K562 (cell line): Measurements from ENCODE around the gene DEFB124. TPM values are rescaled to one million over a fixed set of nuclear protein-coding genes. Genes with fewer than 3 reads are reported as not detected.

Experiments
- ATAC-seq: fragments of 200-7000 bp; cut with Tn5 transposase; 3 replicates; pipeline ENCODE4 v1.9.1; 2020; ENCODE audit warnings: moderate library complexity
- BruUV-seq: library from RNA; stranded (reverse); fragments of 400-500 nt; replicated peaks from 2 replicates; lab custom pipeline; 2021; lab: Mats Ljungman, UMichigan
- CTCF ChIA-PET: fragments of 300-600 bp; formaldehyde crosslinking; extraction: SDS; loops from one replicate; lab custom pipeline; 2021; ENCODE audit warnings: low intra/inter-chr PET ratio; lab: Yijun Ruan, JAX
- POLR2A ChIA-PET: fragments of 300-600, 350-650 bp; sonication (Branson Sonifier 250); formaldehyde crosslinking; extraction: SDS; loops from one replicate; lab custom pipeline; 2021; ENCODE audit warnings: antibody characterized with exemption, inconsistent platforms; lab: Yijun Ruan, JAX
- DNase-seq, 4 experiments: peaks; one replicate each; pipeline versions ENCODE4 v3.0.0 to v3.0.0-alpha.2; 2011 to 2018; ENCODE audit warnings: low spot score in 3 of 4, mixed read lengths in 3 of 4; ENCODE audit errors: extremely low read depth in 1 of 4
- FAIRE-seq: peaks from 2 replicates; lab custom pipeline; 2011; peaks lifted over from hg19 to GRCh38; lab: Jason Lieb, UNC
- H2AFZ ChIP-seq: 2 replicates; pipeline ENCODE4 v1.6.0; 2011; ENCODE audit warnings: low read depth, low read length, control low read depth, inconsistent platforms
- H3K27ac ChIP-seq: fragments of 200-600 bp; 3 replicates; pipeline ENCODE4 v1.8.0; 2011; ENCODE audit warnings: low read depth, mild to moderate bottlenecking, control low read depth, inconsistent platforms, low read length, moderate library complexity, mixed read lengths; ENCODE audit errors: extremely low read depth
- H3K27me3 ChIP-seq, 2 experiments: fragments of 300-600 bp in 1 of 2; 2 replicates in 1 of 2; 3 replicates in 1 of 2; pipeline versions ENCODE4 v1.6.0 to v1.8.0; 2011; ENCODE audit warnings: inconsistent platforms in 2 of 2, low read length in 2 of 2, mild to moderate bottlenecking in 1 of 2, mixed read lengths in 1 of 2, moderate library complexity in 1 of 2; ENCODE audit not compliant: control insufficient read depth in 2 of 2, insufficient read depth in 2 of 2
- H3K36me3 ChIP-seq: fragments of 300-600 bp; 3 replicates; pipeline ENCODE4 v1.8.0; 2011; ENCODE audit warnings: mild to moderate bottlenecking, low read length, inconsistent platforms; ENCODE audit not compliant: control insufficient read depth, insufficient read depth
- H3K4me1 ChIP-seq, 2 experiments: fragments of 200-600 bp in 1 of 2; replicated peaks in 1 of 2; 2 replicates in 1 of 2; 3 replicates in 1 of 2; pipeline versions ENCODE4 v1.5.1 to v1.8.0; 2011; ENCODE audit warnings: inconsistent platforms in 2 of 2, low read length in 2 of 2, mild to moderate bottlenecking in 1 of 2, mixed read lengths in 1 of 2, moderate library complexity in 1 of 2; ENCODE audit not compliant: control insufficient read depth in 2 of 2, insufficient read depth in 2 of 2
- H3K4me2 ChIP-seq: 2 replicates; pipeline ENCODE4 v1.6.1; 2011; ENCODE audit warnings: low read length, control low read depth, inconsistent platforms, mixed read lengths; ENCODE audit not compliant: insufficient read depth
- H3K4me3 ChIP-seq: fragments of 200-600 bp; sonication (generic), shearing (Covaris generic); 2 replicates; pipeline ENCODE4 v1.5.1; 2016; ENCODE audit warnings: control low read depth, inconsistent platforms
- H3K79me2 ChIP-seq: fragments of 200-600 bp; 3 replicates; pipeline ENCODE4 v1.8.0; 2011; ENCODE audit warnings: low read length, inconsistent platforms; ENCODE audit not compliant: control insufficient read depth, insufficient read depth
- H3K9ac ChIP-seq, 2 experiments: 2 replicates each; pipeline versions ENCODE4 v1.6.0 to v1.6.1; 2011; ENCODE audit warnings: low read depth in 2 of 2, low read length in 2 of 2, control low read depth in 1 of 2, inconsistent platforms in 1 of 2, mild to moderate bottlenecking in 1 of 2, mixed read lengths in 1 of 2; ENCODE audit not compliant: insufficient read depth in 1 of 2
- H3K9me1 ChIP-seq: one replicate; pipeline ENCODE4 v1.6.0; 2011; ENCODE audit warnings: inconsistent platforms, mild to moderate bottlenecking, low read length, moderate library complexity; ENCODE audit not compliant: control insufficient read depth, insufficient read depth
- H3K9me3 ChIP-seq: replicated peaks from 2 replicates; pipeline ENCODE4 v1.5.1; 2011; ENCODE audit warnings: low read depth, low read length, inconsistent platforms; ENCODE audit not compliant: control insufficient read depth, insufficient read depth
- H4K20me1 ChIP-seq: replicated peaks from 2 replicates; pipeline ENCODE4 v1.6.1; 2011; ENCODE audit warnings: low read length, inconsistent platforms, mixed read lengths; ENCODE audit not compliant: control insufficient read depth, insufficient read depth
- BCOR ChIP-seq: fragments of 450-650 bp; IDR thresholded peaks from 2 replicates; pipeline ENCODE4 v1.6.1; 2016
- EP400 ChIP-seq: fragments of 450-650 bp; IDR thresholded peaks from 2 replicates; pipeline ENCODE4 v1.6.1; 2017; ENCODE audit warnings: antibody characterized with exemption, mild to moderate bottlenecking, moderate library complexity
- HNRNPLL ChIP-seq: fragments of 200-400 bp; formaldehyde crosslinking; IDR thresholded peaks from 2 replicates; pipeline ENCODE4 v1.6.1; 2017; ENCODE audit warnings: low read length, low read depth, mild to moderate bottlenecking; ENCODE audit not compliant: poor library complexity, severe bottlenecking
- RAD51 ChIP-seq: fragments of 450-650 bp; IDR thresholded peaks from 2 replicates; pipeline ENCODE4 v1.7.1; 2016; ENCODE audit warnings: low read depth, mild to moderate bottlenecking, borderline replicate concordance
- RBM25 ChIP-seq: fragments of 200-400 bp; formaldehyde crosslinking; IDR thresholded peaks from 2 replicates; pipeline ENCODE4 v1.6.1; 2018; ENCODE audit warnings: low read length, low read depth, moderate library complexity; ENCODE audit not compliant: severe bottlenecking
- TAL1 ChIP-seq: fragments of 450-650 bp; IDR thresholded peaks from 2 replicates; pipeline ENCODE4 v1.6.1; 2016; ENCODE audit warnings: mild to moderate bottlenecking
- ZNF224 ChIP-seq: sonication (generic); formaldehyde crosslinking; IDR thresholded peaks from 2 replicates; pipeline ENCODE4 v1.8.0; 2022; ENCODE audit warnings: mild to moderate bottlenecking, missing genetic modification reagents
- WGBS: fragments of 100-300 bp; shearing (Covaris generic); methylation state at CpG from one replicate; pipeline ENCODE4 v1.1.6; 2016; ENCODE audit warnings: low coverage, mixed read lengths; ENCODE audit not compliant: insufficient coverage; ENCODE audit errors: missing lambda C conversion rate; 5-methylcytosine and 5-hydroxymethylcytosine counted together
- in situ Hi-C: fragments of 300-500 bp; cut with MboI; formaldehyde crosslinking; loops from 4 replicates; pipeline ENCODE4 v1.15.0; 2018; ENCODE audit warnings: inconsistent platforms, mixed read lengths
- intact Hi-C: fragments of 100-400 bp; cut with micrococcal nuclease; formaldehyde crosslinking; loops from 2 replicates; pipeline ENCODE4 v1.14.2; 2022
- polyA plus RNA-seq, 8 experiments: library from polyadenylated mRNA; depleted of rRNA in 4 of 8; stranded (reverse) in 5 of 8; unstranded in 3 of 8; fragments of >200 nt; fragmentation: Nextera tagmentation in 2 of 8; fragmentation: Illumina TruSeq in 1 of 8; extraction: Ambion mirVana in 2 of 8; extraction: Trizol in 1 of 8; gene quantifications; 2 replicates each; pipeline versions ENCODE4 v1.2.1 to v1.2.3, GENCODE V29; 2011 to 2014; ENCODE audit warnings: inconsistent platforms in 1 of 8, missing spikeins in 1 of 8
- total RNA-seq, 7 experiments: library from RNA; depleted of rRNA in 6 of 7; stranded (reverse); fragments of >200 nt in 6 of 7; fragmentation: Illumina TruSeq in 2 of 7; extraction: Trizol in 2 of 7; gene quantifications; 2 replicates each; pipeline versions ENCODE4 v1.2.1 to v1.2.3, GENCODE V29; 2011 to 2021; ENCODE audit warnings: low replicate concordance in 1 of 7
- TF ChIP-seq, protein P1 (sequence below): fragments of 450-650 bp; IDR thresholded peaks from 2 replicates; pipeline ENCODE4 v1.7.0; 2016; ENCODE audit warnings: borderline replicate concordance
- TF ChIP-seq, protein P2 (sequence below), 2 experiments: fragments of 450-650 bp in 1 of 2; sonication (generic) in 1 of 2; formaldehyde crosslinking in 1 of 2; IDR thresholded peaks in 1 of 2; conservative IDR thresholded peaks in 1 of 2; 2 replicates each; pipeline versions ENCODE4 v1.6.1 to v1.8.1; 2016 to 2023; ENCODE audit warnings: mild to moderate bottlenecking in 2 of 2, moderate library complexity in 2 of 2, inconsistent platforms in 1 of 2, missing genetic modification reagents in 1 of 2
- TF ChIP-seq, protein P3 (sequence below), 3 experiments: fragments of 200-800 bp in 1 of 3; fragments of 250-450 bp in 1 of 3; fragments of 450-650 bp in 1 of 3; sonication (Bioruptor Pico) in 1 of 3; sonication (Bioruptor generic) in 1 of 3; formaldehyde crosslinking in 1 of 3; IDR thresholded peaks; 2 replicates each; pipeline versions ENCODE4 v1.6.1 to v1.8.0; 2016 to 2022; ENCODE audit warnings: mild to moderate bottlenecking in 2 of 3, missing genetic modification characterization in 2 of 3, missing compliant biosample characterization in 1 of 3, moderate library complexity in 1 of 3

The DEFB124 gene
- total and polyA plus RNA-seq, 9 of the 15 experiments (the other 6 are each of a cell fraction or from before 2014, with no cell fraction given): not detected

DNA sequence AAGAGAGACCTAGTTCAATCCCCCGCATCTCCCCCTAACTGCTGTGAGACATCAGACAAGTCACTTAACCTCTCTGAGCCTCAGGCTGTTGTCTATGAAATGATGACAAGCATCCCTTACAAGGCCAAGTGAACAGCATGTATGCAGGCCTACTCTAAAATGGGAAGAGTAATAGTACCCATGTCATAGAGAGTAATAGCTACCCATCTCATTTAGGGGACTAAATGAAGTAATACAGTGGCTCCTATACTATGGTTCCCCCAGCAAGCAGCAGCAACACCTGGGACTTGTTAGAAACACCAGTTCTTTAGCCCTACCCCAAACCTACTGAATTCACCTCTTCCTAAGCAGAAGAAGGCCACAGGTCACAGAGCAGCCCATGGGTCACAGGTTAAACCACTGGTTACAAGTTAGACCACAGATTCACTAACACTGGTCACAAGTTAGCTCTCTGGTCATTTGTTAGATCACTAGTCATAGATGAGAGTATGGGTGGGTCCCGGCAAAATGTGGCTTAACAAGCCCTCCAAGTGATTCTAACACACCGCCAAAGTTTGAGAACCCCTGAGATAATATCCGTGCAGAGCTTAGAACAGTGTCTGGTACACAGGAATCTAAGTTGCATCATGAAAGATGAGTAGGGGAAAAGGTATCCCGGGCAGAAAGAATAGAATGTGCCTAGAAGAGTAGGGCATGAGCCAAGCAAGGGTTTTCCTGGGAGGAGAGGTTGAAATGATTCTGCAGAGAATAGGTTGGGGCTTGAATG lies 1.4 kb downstream of the DEFB124 start (continued):
- TF ChIP-seq, protein P1, sequence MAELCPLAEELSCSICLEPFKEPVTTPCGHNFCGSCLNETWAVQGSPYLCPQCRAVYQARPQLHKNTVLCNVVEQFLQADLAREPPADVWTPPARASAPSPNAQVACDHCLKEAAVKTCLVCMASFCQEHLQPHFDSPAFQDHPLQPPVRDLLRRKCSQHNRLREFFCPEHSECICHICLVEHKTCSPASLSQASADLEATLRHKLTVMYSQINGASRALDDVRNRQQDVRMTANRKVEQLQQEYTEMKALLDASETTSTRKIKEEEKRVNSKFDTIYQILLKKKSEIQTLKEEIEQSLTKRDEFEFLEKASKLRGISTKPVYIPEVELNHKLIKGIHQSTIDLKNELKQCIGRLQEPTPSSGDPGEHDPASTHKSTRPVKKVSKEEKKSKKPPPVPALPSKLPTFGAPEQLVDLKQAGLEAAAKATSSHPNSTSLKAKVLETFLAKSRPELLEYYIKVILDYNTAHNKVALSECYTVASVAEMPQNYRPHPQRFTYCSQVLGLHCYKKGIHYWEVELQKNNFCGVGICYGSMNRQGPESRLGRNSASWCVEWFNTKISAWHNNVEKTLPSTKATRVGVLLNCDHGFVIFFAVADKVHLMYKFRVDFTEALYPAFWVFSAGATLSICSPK: no peak
- TF ChIP-seq, protein P2, sequence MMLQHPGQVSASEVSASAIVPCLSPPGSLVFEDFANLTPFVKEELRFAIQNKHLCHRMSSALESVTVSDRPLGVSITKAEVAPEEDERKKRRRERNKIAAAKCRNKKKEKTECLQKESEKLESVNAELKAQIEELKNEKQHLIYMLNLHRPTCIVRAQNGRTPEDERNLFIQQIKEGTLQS (IDR thresholded peaks at IDR 0.05): peak; percentile 19; the same call in 1 of the 2 replicates
- TF ChIP-seq, protein P2 (CRISPR knock-in tag; conservative IDR thresholded peaks at IDR 0.05): no peak

GRCh38 chr20:31472395-31473330 lies 2.3 kb downstream of the DEFB124 start:
- POLR2A ChIA-PET: interaction anchor here (1.1 kb wide), 1 partner anchor 10 kb away, joined by 6 read pairs; no protein-coding TSS in a partner anchor
- Histone ChIP-seq H3K27ac (no peak overlapping the region), H4K20me1 (no peaks in the 10 kb centered on the region; the same call in 1 of the 2 replicates), H3K27me3 (peaks cover 23 to 30% of the 10 kb centered on the region in 2 experiments; a peak in 4 of 5 replicates), H3K9me3 (no peaks in the 10 kb centered on the region), H3K4me2 (peak overlapping the region; percentile 10; the same call in 1 of the 2 replicates), H3K9ac (no peak overlapping the region), H3K4me1 (peaks cover 5 to 16% of the 10 kb centered on the region in 2 experiments; a peak in 4 of 5 replicates), H3K79me2 (no peaks in the 10 kb centered on the region), H3K9me1 (no peaks in the 10 kb centered on the region), H2AFZ (peak overlapping the region; percentile 36; the same call in 1 of the 2 replicates), H3K4me3 (no peak overlapping the region), H3K36me3 (no peaks in the 10 kb centered on the region)
- peak; percentile 60 for ATAC-seq
- no TSS peak for BruUV-seq
- intact Hi-C loops: no loop called here
- in situ Hi-C loops: no loop called here
- no peak for FAIRE-seq
- WGBS: 4% methylated on average over 7 of the region's 8 CpGs
- CTCF ChIA-PET: no interaction called here
- DNase-seq: peak in 1 of 4 experiments; percentile 27
- TF ChIP-seq BCOR: peak; percentile 74; the same call in 1 of the 2 replicates
- TF ChIP-seq ZNF224 (CRISPR knock-in tag): no peak
- no peak for TF ChIP-seq RAD51
- peak; percentile 70 for TF ChIP-seq RBM25
- TF ChIP-seq EP400: no peak
- TF ChIP-seq, protein P3, sequence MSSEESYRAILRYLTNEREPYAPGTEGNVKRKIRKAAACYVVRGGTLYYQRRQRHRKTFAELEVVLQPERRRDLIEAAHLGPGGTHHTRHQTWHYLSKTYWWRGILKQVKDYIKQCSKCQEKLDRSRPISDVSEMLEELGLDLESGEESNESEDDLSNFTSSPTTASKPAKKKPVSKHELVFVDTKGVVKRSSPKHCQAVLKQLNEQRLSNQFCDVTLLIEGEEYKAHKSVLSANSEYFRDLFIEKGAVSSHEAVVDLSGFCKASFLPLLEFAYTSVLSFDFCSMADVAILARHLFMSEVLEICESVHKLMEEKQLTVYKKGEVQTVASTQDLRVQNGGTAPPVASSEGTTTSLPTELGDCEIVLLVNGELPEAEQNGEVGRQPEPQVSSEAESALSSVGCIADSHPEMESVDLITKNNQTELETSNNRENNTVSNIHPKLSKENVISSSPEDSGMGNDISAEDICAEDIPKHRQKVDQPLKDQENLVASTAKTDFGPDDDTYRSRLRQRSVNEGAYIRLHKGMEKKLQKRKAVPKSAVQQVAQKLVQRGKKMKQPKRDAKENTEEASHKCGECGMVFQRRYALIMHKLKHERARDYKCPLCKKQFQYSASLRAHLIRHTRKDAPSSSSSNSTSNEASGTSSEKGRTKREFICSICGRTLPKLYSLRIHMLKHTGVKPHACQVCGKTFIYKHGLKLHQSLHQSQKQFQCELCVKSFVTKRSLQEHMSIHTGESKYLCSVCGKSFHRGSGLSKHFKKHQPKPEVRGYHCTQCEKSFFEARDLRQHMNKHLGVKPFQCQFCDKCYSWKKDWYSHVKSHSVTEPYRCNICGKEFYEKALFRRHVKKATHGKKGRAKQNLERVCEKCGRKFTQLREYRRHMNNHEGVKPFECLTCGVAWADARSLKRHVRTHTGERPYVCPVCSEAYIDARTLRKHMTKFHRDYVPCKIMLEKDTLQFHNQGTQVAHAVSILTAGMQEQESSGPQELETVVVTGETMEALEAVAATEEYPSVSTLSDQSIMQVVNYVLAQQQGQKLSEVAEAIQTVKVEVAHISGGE (CRISPR knock-in tag; IDR thresholded peaks at IDR 0.05): no peak
- no peak for TF ChIP-seq HNRNPLL
- TF ChIP-seq TAL1: peak; percentile 43; the same call in 1 of the 2 replicates
